Neural cell (in vitro differentiated cells): ENCODE data around the gene ZNF761.

ENCODE experiments used
- EZH2 ChIP-seq: fragments of 200-600, 300-800 bp; shearing (Covaris generic), sonication (generic); IDR thresholded peaks from 2 replicates; pipeline ENCODE4 v1.6.1; 2014; ENCODE audit warnings: antibody characterized with exemption, low read length, borderline replicate concordance, mild to moderate bottlenecking; ENCODE audit not compliant: insufficient read depth, poor library complexity, severe bottlenecking
- TF ChIP-seq, protein P1 (sequence below): fragments of 450-650 bp; IDR thresholded peaks from 2 replicates; pipeline ENCODE4 v1.5.1; 2014; ENCODE audit warnings: antibody characterized with exemption, mild to moderate bottlenecking, moderate library complexity; ENCODE audit not compliant: poor library complexity, severe bottlenecking
- TF ChIP-seq, protein P2 (sequence below): IDR thresholded peaks from 2 replicates; pipeline ENCODE4 v1.6.1; 2012; ENCODE audit warnings: borderline replicate concordance

GRCh38 chr19:53388904-53389303, 42.9 kb upstream of the ZNF761 start:
- TF ChIP-seq, protein P1, sequence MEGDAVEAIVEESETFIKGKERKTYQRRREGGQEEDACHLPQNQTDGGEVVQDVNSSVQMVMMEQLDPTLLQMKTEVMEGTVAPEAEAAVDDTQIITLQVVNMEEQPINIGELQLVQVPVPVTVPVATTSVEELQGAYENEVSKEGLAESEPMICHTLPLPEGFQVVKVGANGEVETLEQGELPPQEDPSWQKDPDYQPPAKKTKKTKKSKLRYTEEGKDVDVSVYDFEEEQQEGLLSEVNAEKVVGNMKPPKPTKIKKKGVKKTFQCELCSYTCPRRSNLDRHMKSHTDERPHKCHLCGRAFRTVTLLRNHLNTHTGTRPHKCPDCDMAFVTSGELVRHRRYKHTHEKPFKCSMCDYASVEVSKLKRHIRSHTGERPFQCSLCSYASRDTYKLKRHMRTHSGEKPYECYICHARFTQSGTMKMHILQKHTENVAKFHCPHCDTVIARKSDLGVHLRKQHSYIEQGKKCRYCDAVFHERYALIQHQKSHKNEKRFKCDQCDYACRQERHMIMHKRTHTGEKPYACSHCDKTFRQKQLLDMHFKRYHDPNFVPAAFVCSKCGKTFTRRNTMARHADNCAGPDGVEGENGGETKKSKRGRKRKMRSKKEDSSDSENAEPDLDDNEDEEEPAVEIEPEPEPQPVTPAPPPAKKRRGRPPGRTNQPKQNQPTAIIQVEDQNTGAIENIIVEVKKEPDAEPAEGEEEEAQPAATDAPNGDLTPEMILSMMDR, result no peak
- TF ChIP-seq, protein P2, sequence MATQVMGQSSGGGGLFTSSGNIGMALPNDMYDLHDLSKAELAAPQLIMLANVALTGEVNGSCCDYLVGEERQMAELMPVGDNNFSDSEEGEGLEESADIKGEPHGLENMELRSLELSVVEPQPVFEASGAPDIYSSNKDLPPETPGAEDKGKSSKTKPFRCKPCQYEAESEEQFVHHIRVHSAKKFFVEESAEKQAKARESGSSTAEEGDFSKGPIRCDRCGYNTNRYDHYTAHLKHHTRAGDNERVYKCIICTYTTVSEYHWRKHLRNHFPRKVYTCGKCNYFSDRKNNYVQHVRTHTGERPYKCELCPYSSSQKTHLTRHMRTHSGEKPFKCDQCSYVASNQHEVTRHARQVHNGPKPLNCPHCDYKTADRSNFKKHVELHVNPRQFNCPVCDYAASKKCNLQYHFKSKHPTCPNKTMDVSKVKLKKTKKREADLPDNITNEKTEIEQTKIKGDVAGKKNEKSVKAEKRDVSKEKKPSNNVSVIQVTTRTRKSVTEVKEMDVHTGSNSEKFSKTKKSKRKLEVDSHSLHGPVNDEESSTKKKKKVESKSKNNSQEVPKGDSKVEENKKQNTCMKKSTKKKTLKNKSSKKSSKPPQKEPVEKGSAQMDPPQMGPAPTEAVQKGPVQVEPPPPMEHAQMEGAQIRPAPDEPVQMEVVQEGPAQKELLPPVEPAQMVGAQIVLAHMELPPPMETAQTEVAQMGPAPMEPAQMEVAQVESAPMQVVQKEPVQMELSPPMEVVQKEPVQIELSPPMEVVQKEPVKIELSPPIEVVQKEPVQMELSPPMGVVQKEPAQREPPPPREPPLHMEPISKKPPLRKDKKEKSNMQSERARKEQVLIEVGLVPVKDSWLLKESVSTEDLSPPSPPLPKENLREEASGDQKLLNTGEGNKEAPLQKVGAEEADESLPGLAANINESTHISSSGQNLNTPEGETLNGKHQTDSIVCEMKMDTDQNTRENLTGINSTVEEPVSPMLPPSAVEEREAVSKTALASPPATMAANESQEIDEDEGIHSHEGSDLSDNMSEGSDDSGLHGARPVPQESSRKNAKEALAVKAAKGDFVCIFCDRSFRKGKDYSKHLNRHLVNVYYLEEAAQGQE, result no peak
- no peak for TF ChIP-seq EZH2
